RPMI8226 (cell line): ENCODE measurements around the gene OLR1.
A peak's percentile ranks its signal among the peaks of the same experiment; 100 is the strongest.
"Not testable (repeated sequence)": the region's sequence is repeated elsewhere in the genome, so short reads cannot be mapped to it uniquely, and the experiment has no call there.

Experiments used
- DNase-seq: peaks from one replicate; pipeline ENCODE4 v3.0.0-alpha.2; 2015

Gene OLR1

GRCh38 chr12:10171973-10172728 lies at the start of gene OLR1:
TSS of gene OLR1 (minus strand) at chr12:10172132. CDS start at chr12:10172077, 55 bp downstream.
- no peak for DNase-seq

DNA sequence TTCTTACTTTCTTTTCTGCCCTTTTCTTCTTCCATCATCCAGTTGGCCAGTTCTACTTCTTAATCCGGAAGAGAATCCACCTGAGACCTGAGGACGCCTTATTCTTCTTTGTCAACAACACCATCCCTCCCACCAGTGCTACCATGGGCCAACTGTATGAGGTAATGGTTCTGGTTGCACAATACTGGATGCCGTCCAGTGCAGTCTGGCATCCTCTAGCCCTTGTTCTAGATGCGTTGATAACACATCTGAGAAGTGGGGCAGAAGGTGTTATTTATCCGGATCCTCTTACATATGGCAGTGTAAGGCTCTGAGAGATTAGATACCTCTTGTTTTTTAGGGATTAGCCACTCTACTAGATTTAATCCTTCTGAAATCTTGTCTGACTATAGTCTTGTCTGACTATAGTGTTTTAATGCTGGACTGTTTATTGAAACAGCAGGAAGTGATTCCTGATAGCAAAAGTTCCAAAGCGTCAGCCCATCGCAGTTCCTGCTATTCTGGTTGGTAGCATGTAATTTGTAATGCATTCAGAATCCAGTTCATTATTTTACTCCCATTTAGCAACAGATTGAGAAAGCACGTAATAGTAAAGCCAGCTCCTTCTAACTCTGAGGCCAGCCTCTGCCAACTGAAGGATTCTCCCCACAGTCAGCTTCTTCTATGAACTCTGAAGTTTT lies 48.6 kb upstream of the OLR1 start:
- DNase-seq, result no peak

- DNase-seq, result no peak
Observed at GRCh38 chr12:10218021-10218420, 46.1 kb upstream of the OLR1 start.

DNA sequence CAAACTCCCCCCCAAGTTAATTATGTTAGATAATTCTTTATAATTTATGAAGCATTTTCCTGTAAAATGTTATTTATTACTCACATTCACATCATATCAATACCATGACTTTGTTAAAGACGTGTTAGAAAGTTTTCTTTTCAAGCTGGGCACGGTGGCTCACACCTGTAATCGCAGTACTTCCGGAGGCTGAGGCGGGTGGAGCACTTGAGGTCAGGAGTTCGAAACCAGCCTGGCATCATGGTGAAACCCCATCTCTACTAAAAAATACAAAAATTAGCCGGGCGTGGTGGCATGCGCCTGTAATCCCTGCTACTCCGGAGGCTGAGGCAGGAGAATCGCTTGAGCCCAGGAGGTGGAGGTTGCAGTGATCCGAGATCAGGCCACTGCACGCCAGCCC lies 44.0 kb upstream of the OLR1 start:
- not testable (repeated sequence) for DNase-seq

DNA sequence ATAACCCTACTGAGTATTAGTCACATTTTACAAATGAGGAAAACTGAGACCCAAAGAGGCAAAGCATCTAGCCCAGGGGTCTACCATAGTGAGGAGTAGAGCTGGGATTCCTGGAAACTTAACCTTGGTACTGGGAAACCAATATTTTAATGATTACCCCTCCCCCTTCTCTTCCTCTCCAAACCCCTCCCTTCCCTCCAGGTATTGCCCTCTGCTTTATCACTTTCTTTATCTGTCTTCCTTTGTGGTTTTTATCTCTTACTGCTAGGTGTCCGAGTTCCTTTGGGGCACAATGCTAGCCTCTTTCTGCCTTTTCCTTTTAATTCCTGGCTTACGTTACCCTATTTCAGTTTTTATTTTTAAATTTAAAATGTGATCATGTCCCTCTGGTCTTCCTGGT lies 43.5 kb upstream of the OLR1 start:
- no peak for DNase-seq

DNA sequence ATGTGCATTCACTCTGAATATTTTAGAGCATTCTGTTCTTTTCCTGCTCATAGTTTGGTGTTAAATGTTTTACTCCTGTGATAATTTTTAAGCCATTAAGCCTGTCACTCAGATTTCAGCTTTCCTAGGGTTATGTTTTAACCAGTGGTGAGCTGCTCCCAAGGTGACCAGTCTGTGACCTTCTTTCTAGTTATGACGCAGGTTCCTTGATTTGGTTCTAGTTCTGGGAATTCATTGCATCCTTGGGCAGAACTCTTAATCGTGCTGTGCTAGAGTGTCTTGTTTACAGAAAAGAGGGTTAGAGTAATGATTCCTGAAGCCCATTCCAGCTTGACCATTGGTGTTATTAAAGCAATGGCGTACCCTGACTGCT lies 42.9 kb upstream of the OLR1 start:
- DNase-seq, result no peak

DNA sequence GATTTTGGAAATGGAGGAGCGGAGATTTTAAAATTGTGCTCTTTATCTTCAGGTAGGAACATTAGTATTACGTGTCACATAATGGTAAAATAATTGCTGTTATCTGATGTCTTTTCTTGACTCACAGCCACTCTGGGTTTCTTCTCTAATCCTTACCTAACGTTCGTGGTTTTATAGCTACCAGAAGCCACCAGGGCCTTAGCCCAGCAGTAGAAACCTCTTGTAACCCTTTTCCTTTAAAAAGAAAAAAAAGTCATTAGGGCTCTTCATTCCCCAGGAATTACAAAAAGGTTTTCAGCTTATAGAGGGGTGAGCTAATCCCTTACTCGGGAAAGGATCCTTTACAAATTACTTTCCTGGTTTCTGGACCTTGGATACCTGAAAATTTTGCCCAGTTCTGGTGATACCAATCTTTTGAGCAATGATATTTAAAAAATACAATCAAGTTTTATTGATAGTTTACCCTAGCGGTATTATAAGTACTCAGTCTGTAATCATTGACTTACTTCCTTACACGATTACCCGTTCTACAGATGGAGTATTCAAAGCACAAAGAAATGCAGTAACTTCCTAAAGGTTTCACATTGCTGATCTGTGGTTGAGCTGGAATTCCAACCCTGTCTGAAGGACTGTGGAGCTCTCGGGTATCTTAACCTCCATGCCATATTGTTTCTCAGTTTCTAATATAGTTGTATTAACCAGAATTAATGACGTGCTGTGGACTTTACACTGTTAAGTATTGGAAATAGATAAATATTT lies 42.4 kb upstream of the OLR1 start:
- DNase-seq, result no peak

DNA sequence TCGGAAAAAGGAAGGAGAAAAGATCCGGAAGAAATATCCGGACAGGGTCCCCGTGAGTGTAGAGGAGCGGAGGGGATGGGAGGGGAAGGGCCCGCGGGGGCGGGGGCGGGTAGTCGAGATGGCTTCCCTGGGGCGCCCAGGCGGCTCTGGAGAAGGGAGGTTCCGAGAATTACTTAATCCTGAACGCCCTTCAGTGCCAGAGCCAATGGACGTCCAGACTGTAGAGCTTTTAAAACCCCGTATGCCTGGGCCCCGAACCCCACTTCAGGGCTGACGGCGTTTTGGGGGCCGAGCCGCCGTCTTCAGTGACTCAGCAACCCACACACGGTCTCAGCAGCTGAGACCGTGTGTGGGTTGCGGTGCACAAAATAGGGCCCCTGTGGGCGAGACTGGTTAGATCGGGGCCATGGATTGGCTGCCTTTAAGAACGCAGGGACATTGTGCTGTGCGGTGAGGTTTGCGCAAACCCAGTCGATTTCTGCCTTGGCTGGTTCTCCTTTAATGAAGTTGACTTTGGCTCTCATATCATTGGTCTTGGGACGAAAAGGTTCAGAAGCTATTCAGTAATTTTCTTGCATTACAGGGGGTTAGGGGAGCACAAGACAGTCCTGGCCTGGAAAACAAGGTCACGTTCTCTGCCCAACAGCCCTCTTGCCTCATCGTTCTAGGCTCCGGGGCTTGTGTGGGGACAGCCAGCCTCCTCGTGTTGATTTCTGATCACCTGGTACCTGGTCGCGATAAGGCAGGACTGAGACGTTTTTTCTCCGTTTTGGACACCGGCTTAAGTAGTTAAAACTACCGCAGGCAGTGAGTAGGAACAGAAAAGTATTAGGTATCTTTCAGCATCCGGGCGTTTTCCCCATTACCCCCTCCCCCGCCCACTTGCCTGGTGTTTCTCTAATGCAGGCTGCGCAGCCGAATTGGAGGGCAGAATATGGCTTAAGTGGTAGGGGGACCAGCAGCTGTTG lies 41.5 kb upstream of the OLR1 start:
- peak; percentile 21 for DNase-seq

- DNase-seq, result peak; percentile 64
Observed at GRCh38 chr12:10212739-10213131, 40.8 kb upstream of the OLR1 start, which contains the start of gene GABARAPL1. TSS of gene GABARAPL1 (plus strand) at chr12:10212877. CDS start at chr12:10213130, 253 bp downstream.

DNA sequence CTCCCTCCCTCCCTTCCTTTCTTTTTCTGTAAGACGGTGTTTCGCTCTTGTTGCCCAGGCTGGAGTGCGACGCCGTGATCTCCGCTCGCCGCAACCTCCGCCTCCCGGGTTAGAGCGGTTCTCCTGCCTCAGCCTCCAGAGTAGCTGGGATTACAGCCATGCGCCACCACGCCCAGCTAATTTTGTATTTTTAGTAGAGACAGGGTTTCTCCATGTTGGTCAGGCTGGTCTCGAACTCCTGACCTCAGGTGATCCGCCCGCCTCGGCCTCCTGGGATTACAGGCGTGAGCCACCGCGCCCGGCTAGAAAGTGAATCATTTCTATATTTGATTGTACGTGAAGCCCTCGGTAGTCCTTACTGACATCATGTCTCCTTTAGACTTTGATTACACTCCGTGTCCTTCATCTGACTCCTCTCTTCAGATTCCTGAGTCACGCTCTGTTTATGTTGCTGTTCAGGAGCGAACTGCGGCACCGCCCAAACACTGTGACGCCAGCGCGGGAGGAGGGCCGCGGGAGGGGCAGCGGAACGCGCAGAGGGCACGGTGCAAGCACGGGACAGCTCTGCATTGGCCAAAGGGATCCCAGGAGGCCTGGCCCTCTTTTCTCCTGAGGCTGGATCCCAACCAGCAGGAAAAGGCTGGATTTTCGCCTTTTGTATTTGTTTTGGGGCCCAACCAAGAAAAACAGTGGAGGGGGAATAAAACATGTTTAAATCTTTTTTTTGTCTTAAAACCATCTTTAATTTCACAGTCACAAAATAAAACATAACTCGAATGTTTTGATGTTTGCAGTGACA lies 40.2 kb upstream of the OLR1 start:
- DNase-seq, result peak; percentile 78

GRCh38 chr12:10211101-10211939 lies 39.4 kb upstream of the OLR1 start:
- no peak for DNase-seq

DNA sequence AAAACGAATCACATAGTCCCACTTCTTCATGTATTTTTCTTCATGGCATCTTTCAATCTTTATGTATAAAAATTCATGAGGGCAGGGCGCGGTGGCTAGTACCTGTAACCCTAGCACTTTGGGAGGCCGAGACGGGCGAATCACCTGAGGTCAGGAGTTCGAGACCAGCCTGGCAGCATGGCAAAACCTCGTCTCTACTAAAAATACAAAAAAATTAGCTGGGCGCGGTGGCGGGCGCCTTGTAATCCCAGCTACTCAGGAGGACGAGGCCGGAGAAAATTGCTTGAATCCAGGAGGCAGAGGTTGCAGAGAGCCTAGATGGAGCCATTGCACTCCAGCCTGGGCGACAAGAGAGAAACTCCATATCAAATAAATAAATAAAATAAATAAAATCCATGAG lies 38.3 kb upstream of the OLR1 start:
- DNase-seq, result no peak

DNA sequence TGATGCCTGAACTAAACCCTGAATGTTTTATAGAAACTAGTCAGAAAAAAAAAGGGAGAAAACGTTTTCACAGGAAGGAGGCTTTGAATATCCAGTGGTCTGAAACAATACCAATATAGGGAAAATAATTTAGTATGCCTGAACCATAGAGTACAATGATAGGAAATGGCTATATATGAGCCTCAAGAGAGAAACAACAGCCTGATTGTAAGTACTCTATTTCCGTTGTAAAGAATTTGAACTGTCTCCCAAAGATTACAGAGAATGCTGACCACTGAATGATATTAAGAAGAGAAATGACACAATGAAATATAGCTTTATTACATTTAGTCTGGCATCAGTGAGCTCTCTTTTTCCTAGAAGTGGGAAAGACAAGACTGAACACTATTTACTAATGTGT lies 35.2 kb upstream of the OLR1 start:
- no peak for DNase-seq

DNA sequence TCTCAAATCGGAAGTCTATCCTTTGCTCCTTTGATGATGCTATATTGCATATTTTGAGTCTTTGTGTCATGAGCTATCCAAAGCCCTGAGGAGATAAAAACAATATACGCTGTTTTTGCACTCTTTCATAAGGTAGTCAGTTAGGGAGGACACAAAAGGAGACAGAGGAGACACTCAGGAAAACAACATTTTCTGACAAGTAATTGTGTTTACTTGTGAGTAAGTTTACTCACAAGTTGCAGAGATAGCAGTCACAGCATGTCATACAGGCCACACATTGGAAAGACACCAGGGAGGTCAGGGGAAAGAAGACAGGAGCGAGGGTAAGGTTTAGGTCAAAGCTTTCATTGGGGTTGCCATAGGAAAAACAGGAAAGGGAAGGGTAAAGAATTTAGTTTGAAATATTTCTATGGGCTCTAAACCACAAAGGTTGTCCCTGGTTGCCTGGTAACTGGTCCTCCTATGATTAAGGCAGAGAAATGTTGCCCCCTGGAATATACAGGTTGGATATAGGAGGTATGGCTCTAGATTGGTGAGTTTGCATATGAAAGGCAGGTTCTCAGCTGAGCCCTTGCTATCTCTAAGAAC lies 33.4 kb upstream of the OLR1 start:
- no peak for DNase-seq

GRCh38 chr12:10204495-10204894 lies 32.6 kb upstream of the OLR1 start:
- not testable (repeated sequence) for DNase-seq

DNA sequence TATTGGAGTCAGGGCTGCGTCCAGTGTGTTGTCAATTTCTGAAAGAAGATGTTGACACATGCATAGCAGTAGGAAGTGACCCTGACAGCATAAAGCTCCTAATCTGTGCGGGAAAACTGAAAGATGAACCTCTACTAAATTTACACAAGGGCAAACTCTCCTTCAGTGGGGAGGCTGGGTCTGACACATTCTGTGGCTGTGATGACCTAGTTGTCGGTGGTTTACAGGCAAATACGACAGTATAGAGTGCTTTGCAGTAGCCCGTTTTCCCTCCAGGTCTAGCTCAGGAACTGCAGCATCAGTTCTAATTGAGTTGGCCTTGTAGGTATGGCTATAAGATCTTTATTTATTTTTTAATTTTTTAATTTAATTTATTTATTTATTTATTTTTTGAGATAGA lies 25.9 kb upstream of the OLR1 start:
- no peak for DNase-seq

GRCh38 chr12:10196210-10196609 lies 24.3 kb upstream of the OLR1 start:
- DNase-seq, result no peak

DNA sequence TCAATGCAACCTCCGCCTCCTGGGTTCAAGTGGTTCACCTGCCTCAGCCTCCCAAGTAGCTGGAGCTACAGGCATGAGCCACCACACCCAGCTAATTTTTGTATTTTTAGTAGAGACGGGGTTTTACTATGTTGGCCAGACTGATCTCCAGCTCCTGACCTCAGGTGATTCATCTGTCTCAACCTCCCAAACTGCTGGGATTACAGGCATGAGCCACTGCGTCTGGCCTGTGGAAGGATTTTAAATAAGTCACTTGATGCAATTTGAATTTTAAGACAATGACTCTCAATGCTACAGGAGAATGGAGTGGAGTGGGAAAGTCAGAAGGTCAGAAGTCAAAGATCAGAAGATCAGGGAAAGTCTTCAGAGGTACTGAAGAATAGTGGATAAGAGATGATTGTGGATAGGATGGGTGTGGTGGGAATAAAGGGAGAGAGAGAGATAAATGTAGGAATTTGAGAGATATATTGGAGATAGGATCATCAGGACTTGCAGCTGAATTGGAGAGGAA lies 22.3 kb upstream of the OLR1 start:
- DNase-seq, result no peak

- no peak for DNase-seq
Observed at GRCh38 chr12:10191865-10192264, 19.9 kb upstream of the OLR1 start.
